GM21529 (cell line): ENCODE results near the gene GMDS.

Experiments
- ATAC-seq: cut with Tn5 transposase; IDR thresholded peaks from one replicate; pipeline ENCODE4 v1.9.1; 2021; ENCODE audit not compliant: unreplicated experiment

GMDS gene

GRCh38 chr6:1817033-1817761, 428.2 kb downstream of the GMDS start:
- no peak for ATAC-seq

- no peak for ATAC-seq
Observed at GRCh38 chr6:1815827-1816452, 429.5 kb downstream of the GMDS start.

DNA sequence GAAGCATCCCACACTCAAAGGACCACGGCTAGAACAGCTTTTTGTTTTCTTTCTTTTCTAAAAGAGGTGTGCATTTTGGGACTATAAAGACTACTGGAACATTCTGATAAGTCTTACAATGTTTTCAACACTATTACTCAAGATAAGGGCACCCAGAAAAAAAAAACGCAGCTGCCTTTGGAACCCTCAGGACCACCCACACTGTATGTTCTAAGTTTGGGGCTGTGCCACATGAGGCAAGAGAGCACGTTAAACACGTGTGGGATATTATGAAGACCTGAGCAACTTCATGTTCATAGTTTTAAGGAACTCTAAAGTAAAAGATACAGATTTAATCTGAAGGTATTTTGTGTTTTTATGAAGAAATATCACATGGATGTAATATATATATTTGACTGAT, 431.1 kb downstream of the GMDS start:
- ATAC-seq = no peak

DNA sequence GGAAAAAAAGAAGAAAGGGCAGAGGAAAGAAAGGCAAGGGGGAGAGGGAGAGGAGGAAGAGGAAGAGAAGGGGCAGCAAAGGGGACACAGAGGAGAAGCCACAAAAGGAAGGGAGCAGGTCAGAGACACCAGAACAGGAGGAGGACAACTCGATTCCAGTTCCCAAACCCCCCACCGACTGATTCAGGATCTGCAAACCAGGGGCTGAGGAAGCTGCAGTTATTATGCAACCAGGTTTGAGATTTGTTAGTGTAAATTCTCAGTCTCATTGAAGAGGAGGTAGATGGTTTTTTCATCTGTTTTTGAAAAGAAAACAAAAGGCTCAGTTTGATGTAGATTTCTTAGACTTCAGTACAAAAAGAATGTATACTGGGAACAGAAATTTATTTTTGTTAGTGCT, 432.9 kb downstream of the GMDS start:
- no peak for ATAC-seq

GRCh38 chr6:1812034-1812433, 433.4 kb downstream of the GMDS start:
- ATAC-seq = no peak

GRCh38 chr6:1810880-1811279, 434.5 kb downstream of the GMDS start:
- ATAC-seq = no peak

DNA sequence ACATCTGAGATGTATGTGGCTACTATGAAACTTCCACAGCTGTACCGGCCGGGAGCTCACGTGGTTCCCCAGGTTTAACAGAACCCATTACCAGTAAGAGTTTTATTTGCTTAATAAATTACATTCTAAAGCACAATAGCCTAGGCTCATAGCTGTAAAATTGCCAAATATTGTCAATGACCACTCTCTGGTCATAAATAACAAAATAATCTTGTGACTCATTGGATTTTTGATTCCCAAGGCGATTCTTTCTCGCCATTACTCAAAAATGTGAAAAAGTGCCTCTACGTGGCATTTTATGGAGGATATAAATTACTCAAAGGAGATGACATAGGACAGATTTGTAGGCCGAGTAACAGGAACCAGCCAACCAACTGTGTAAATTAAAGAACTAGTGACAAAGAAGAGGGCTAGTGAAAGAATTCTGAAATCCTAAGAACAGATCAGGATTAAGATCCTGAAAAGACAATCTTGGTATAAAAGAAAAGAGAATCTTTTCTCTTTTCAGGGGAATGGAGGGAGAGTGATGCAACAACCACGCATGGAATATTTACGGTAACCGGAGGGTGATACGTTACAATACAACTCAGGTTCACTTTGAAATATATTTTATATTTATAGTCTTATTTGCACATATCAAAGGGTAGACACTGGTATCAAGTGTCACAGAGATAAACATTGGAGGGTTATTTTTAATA, 436.0 kb downstream of the GMDS start:
- no peak for ATAC-seq

DNA sequence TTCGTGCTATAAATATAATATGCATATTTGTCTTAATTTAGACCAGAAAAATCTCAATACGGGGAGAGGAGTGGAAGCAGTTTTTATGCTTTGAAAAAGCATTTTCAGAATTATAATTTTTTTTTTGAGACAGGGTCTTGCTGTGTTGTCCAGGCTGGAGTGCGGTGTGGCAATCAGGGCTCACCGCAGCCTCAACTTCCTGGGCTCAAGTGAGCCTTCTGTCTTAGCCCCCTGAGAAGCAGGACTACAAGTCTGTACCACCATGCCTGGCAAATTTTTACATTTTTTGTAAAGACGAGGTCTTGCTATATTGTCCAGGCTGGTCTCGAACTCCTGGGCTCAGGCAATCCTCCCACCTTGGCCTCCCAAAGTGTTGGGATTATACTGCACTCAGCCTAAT, 438.5 kb downstream of the GMDS start:
- ATAC-seq = no peak

DNA sequence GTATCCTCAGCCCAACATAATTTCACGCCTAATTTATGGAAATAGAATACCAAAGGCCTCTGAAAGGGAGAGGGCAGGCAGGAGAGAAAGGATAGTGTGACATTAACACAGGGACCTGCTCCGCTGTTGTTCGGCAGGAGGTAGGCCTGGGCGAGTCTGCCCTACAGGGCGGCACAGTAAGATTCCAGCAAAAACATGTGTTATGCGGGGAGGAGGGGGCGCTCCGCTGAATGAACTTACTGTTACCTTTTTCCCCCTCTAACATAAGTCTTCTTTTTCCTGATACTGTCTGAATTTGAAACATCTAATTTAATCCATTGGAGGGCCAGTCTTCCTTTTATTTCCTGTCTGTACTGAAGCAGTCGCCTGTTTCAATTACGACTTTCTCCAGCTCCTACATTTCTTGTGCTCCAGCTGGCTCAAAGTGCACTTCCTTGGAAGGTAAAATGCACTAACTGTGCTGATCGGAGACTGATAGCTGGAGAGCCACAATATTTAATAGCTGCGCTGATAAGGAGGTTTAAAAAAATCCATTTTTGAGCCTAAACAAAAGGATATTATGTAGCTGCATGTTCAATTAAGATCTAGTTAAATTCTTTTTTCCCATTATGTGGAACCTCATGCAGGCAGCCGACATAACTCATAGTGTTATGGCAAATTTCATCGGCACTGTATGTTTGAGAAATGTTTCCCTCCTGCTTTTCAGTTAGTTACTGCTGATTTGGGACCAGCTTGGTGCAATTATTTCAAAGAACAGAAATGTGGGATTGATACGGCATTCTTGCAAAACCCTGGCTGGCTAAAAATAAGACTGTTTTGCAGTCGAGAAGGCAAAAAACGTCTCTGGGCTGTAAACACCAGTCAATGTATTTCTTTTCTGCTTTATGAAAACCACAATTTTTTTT, 442.7 kb downstream of the GMDS start:
- no peak for ATAC-seq

- no peak for ATAC-seq
Observed at GRCh38 chr6:1801401-1801800, 444.0 kb downstream of the GMDS start.

- ATAC-seq = no peak
Observed at GRCh38 chr6:1800845-1801244, 444.6 kb downstream of the GMDS start.

DNA sequence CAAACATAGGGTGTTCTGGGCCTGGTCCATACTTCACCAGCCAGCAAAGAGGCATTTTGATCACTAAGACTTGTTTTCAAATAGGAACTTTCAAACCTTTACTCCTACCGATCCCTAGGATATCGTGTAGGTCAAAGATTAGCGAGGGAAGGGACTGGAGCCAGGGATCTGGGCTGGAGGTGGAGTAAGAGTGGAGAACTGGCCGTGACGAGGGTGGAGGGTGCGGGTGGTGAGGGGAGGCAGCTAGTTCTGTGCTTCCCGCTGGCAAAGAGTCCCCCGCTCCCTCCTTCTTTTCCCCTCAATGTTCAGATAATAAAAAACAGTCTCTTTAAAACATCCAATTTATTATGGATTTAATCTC, 446.5 kb downstream of the GMDS start:
- ATAC-seq = no peak

GRCh38 chr6:1798303-1798964, 447.0 kb downstream of the GMDS start:
- no peak for ATAC-seq

GRCh38 chr6:1797801-1798200, 447.6 kb downstream of the GMDS start:
- no peak for ATAC-seq

- peak; percentile 89 for ATAC-seq
Observed at GRCh38 chr6:1796706-1797529, 448.5 kb downstream of the GMDS start.

DNA sequence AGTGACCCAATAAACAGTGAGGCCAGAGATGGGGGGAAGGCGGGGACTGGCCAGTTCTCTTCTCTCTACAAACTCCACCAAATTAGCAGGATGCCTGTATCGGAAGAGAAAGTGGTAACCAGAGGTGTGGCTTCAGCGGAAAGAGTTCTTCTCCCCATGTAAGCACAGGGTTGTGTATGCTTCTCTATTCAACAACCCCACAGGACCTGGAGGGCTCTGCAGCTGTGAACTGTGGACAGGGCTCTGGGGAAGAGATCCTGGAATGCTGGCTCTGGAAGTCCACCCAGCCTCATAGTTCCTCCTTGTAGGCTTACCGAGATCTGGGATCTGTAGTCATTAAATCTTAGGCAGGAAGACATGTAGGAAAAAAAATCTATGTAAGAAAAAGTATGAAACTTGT, 449.5 kb downstream of the GMDS start:
- ATAC-seq = no peak

GRCh38 chr6:1792989-1793388, 452.4 kb downstream of the GMDS start:
- no peak for ATAC-seq

DNA sequence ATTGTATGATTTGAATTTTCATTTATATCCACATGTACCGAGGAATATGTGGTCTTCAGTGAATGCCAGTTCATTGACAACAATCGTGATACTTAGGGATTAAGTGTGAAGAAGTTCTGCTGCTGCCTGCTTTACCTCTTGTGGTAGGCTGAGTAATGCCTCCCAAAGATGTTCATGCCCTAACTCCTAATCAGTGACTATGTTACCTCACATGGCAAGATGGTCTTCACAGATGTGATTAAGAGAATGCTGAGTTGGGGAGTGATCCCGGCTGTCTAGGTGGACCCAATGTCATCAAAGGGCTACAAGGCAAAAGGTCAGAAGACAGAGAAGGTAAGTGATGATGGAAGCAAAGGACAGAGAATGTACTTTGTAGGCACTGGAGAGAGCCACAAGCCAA, 454.7 kb downstream of the GMDS start:
- no peak for ATAC-seq

DNA sequence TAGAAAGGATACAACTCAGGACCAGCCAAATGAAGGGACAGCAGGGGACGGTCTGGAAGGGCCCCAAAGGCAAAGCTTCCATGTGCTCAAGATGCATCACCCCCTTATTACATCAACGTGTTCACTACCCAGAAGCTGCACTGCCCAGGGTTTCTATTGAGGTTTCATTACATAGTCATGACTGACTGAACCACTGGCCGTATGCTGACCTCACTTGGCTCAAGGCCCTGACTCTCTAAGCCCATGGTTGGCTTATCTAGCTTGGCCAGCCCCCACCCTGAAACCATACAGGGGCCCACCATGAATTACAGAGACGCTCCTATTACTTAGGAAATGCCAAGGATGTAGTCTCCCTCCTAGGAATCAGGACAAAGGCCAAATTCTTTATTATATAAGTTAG, 456.3 kb downstream of the GMDS start:
- ATAC-seq = no peak

- no peak for ATAC-seq
Observed at GRCh38 chr6:1787894-1788293, 457.5 kb downstream of the GMDS start.
